Bronchial epithelial cell (primary cell): ENCODE results near the gene ZNF646. TPM values are rescaled to one million over a fixed set of nuclear protein-coding genes. Genes with fewer than 3 reads are reported as not detected.

Source experiments
- DNase-seq: peaks from one replicate; pipeline ENCODE4 v3.0.0-alpha.2; 2010; ENCODE audit warnings: low read depth
- FAIRE-seq: peaks from 2 replicates; lab custom pipeline; 2011; peaks lifted over from hg19 to GRCh38; lab: Jason Lieb, UNC
- H3K27me3 ChIP-seq: 2 replicates; pipeline ENCODE4 v1.5.1; 2011; ENCODE audit warnings: low read length; ENCODE audit not compliant: control insufficient read depth, insufficient read depth
- H3K36me3 ChIP-seq: 2 replicates; pipeline ENCODE4 v1.5.1; 2011; ENCODE audit warnings: low read length; ENCODE audit not compliant: control insufficient read depth, insufficient read depth
- H3K4me3 ChIP-seq: 2 replicates; pipeline ENCODE4 v1.5.1; 2011; ENCODE audit warnings: mild to moderate bottlenecking, low read depth, low read length, control low read depth
- total RNA-seq: library from RNA; depleted of rRNA; stranded (reverse); fragments of >200 nt; gene quantifications from 2 replicates; pipeline ENCODE4 v1.2.1, GENCODE V29; 2014
- TF ChIP-seq, protein P1 (sequence below): IDR thresholded peaks from 2 replicates; pipeline ENCODE4 v1.5.1; 2011; ENCODE audit warnings: mild to moderate bottlenecking, moderate library complexity, low read length, control low read depth, inconsistent platforms; ENCODE audit not compliant: insufficient read depth, severe bottlenecking

ZNF646 gene
- total RNA-seq, 1 donor from 2014 or later = 6.3 TPM

DNA sequence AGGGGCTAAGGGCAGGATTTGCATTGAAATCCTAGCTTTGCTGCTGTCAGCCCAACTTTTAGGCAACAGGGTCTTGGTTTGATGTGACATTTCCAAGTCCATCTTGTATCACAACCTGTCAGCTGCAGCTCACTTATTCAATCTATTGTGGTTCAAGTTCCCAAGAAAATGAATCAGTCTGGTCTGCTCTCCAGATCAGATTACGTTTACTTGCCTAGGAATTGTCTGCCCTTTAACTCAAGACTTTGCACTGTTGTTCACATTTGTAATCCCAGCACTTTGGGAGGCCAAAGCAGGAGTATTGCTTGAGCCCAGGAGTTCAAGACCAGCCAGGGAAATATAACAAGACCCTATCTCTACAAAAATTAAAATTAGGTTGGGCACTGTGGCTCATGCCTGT is 30.9 kb upstream of the ZNF646 start:
- TF ChIP-seq, protein P1, sequence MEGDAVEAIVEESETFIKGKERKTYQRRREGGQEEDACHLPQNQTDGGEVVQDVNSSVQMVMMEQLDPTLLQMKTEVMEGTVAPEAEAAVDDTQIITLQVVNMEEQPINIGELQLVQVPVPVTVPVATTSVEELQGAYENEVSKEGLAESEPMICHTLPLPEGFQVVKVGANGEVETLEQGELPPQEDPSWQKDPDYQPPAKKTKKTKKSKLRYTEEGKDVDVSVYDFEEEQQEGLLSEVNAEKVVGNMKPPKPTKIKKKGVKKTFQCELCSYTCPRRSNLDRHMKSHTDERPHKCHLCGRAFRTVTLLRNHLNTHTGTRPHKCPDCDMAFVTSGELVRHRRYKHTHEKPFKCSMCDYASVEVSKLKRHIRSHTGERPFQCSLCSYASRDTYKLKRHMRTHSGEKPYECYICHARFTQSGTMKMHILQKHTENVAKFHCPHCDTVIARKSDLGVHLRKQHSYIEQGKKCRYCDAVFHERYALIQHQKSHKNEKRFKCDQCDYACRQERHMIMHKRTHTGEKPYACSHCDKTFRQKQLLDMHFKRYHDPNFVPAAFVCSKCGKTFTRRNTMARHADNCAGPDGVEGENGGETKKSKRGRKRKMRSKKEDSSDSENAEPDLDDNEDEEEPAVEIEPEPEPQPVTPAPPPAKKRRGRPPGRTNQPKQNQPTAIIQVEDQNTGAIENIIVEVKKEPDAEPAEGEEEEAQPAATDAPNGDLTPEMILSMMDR = no peak
- DNase-seq (no peak), FAIRE-seq (peak; percentile 55)
- Histone ChIP-seq H3K4me3 (no peak overlapping the region), H3K36me3 (peaks cover 19% of the 10 kb centered on the region), H3K27me3 (no peaks in the 10 kb centered on the region)

DNA sequence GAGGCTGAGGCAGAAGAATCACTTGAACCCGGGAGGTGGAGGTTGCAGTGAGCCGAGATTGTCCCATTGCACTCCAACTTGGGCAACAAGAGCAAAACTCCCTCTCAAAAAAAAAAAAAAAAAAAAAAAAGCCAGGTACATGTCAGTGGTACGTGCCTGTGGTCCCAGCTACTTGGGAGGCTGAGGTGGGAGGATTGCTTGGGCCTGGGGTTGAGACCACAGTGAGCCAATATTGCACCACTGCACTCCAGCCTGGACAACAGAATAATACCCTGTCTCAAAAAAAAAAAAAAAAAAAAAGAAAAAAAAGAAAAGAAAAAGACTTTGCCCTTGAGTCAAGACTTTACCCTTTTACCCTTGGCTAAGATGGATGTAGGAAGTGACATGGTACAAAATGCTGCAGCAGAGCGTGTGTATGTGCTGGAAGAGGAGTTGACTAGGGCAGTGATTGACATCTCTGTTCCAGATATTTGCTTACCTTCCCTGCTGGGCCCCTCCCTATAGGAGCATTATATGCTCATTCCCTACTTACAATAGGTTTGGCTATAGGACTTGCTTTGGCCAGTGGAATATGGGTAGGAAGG is 30.2 kb upstream of the ZNF646 start:
- DNase-seq = no peak
- Histone ChIP-seq H3K36me3 (peaks cover 15% of the 10 kb centered on the region), H3K4me3 (no peak overlapping the region), H3K27me3 (no peaks in the 10 kb centered on the region)
- FAIRE-seq = no peak
- TF ChIP-seq, protein P1 = no peak

DNA sequence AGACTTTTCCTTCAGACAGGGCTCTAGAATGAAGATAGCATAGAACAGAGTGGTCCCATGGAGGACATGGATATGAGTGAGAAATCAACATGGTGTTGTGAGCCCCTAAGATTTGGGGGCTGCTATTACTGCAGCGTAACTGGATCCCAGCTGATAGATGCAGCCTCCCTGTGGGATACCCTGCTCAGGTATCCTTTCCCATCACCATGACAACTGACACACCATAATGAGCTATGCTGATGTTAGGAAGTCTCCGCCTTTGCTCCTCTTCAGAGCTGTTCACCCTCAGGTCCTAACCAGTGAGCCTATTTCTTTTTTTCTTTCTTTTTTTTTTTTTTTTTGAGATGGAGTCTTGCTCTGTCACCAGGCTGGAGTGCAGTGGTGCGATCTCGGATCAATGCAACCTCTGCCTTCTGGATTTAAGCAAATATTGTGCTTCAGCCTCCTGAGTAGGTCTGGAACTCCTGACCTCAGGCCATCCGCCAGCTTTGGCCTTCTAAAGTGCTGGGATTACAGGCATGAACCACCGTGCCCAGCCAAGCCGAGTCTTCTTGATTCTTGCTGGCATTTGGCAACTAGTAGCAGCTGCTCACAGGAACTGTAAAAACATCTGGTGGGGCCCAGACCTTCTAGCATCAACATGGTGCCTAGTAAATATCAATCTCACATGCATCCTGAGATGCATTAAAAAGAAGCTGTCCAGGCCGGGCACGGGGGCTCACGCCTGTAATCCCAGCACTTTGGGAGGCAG is 23.8 kb upstream of the ZNF646 start:
- no peak for FAIRE-seq
- Histone ChIP-seq H3K27me3 (no peaks in the 10 kb centered on the region), H3K4me3 (no peak overlapping the region), H3K36me3 (no peaks in the 10 kb centered on the region)
- TF ChIP-seq, protein P1 = no peak
- DNase-seq = no peak

DNA sequence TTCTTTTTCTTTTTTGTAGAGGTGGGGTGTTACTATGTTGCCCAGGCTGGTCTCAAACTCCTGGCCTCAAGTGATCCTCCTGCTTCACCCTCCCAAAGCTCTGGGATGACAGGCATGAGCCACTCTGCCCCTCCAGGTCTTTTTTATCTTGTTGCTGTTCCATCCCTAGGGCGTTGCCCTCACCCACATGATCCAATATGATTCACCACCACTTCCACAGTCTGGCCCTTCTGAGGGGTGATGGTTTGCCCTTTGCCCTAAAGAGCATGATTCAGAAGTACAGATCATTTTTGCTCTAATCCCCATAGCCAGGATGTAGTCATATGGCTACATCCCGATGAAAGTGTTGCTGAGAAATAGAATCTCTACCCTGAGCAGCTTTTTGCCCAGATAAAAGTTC is 22.1 kb upstream of the ZNF646 start:
- no peaks in the 10 kb centered on the region for H3K36me3 ChIP-seq
- FAIRE-seq = peak; percentile 95
- H3K27me3 ChIP-seq = no peaks in the 10 kb centered on the region
- TF ChIP-seq, protein P1 = no peak
- peak; percentile 98 for DNase-seq
- no peak overlapping the region for H3K4me3 ChIP-seq

DNA sequence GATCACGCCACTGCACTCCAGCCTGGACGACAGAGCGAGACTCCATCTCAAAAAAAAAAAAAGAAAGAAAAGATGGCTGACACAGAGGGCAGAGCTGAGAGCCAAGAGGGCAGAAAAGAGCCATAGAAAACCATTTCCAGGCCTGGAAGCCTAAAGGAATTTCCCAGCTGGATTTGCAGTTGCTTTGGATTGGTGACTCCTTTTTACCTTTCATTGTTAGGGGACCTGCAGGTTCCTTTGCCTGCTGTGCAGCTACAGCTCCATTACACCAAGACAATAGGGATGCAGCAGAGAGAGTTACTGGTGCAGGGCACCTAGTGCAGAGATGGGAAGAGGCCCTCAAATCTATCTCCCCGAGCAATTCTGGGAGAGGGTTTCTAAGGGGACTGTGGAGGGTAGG is 18.6 kb upstream of the ZNF646 start:
- Histone ChIP-seq H3K27me3 (no peaks in the 10 kb centered on the region), H3K4me3 (no peak overlapping the region), H3K36me3 (no peaks in the 10 kb centered on the region)
- FAIRE-seq (no peak), DNase-seq (no peak)
- TF ChIP-seq, protein P1 = no peak
